ENCODE data around the gene RTTN. TPM values are rescaled to one million over a fixed set of nuclear protein-coding genes. Genes with fewer than 3 reads are reported as not detected.

RTTN gene
- polyA plus RNA-seq, 1 of the 3 experiments (the other 2 are of a cell fraction), result 4.7 TPM

DNA sequence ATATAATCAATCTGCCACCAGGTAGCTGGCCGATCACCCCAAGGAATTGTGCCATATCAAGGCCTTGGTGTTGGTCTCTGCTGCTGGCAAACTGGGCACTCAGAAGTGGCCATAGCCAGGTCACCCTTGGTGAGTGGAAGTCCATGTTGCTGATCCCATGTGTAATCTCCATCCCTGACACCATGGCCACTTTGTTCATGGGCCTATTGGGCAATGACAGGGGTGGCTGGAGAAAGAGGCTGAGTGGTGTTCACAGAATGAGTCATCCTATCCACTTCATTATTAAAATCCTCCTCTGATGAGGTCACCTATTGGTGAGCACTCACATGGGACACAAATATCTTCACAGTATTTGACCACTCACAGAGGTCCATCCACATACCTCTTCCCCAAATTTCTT lies 231.1 kb downstream of the RTTN start:
- Histone ChIP-seq H3K4me3 (ENCODE audit: low read depth in 2 of 2, low read length in 1 of 2) (no peak overlapping the region), H3K4me1 (ENCODE audit: control insufficient read depth in 1 of 2, insufficient read depth in 2 of 2, low read depth in 1 of 2, low read length in 1 of 2) (no peaks in the 10 kb centered on the region), H3K27me3 (ENCODE audit: insufficient read depth) (no peaks in the 10 kb centered on the region), H3K36me3 (replicated peaks in 1 of 2; ENCODE audit: control insufficient read depth in 1 of 2, insufficient read depth in 2 of 2, low read length in 1 of 2) (peaks cover 0 to 7% of the 10 kb centered on the region in 2 experiments), H3K9me3 (peaks cover 4% of the 10 kb centered on the region; the same call in 1 of the 2 replicates), H3F3A (replicated peaks; ENCODE audit: insufficient read depth) (no peaks in the 10 kb centered on the region), H3K4me2 (no peak overlapping the region), H3K27ac (ENCODE audit: low read depth in 2 of 2, low read length in 1 of 2) (no peak overlapping the region), H4K20me1 (ENCODE audit: insufficient read depth) (no peaks in the 10 kb centered on the region), H2AFZ (ENCODE audit: low read depth) (no peak overlapping the region), H3K9me2 (no peaks in the 10 kb centered on the region), H3K79me2 (ENCODE audit: insufficient read depth) (no peaks in the 10 kb centered on the region), H3K9ac (no peak overlapping the region)
- ChIA-PET POLR2A (no interaction called here), CTCF (no interaction called here)
- WGBS (ENCODE audit: low lambda C conversion rate), result no CpG with 5 or more reads among the region's 1 CpG
- DNase-seq, result no peak
- no peak for TF ChIP-seq FOXM1 (IDR thresholded peaks at IDR 0.05; ENCODE audit: low read depth)
- TF ChIP-seq REST (IDR thresholded peaks at IDR 0.05; ENCODE audit: low read depth, low read length), result no peak
- TF ChIP-seq MEF2A (IDR thresholded peaks at IDR 0.05; ENCODE audit: borderline replicate concordance, low read depth), result no peak
- no peak for TF ChIP-seq POLR2AphosphoS5 (IDR thresholded peaks at IDR 0.05; ENCODE audit: low read depth, low read length)
- no peak for TF ChIP-seq GATA2 (CRISPR knock-in tag; IDR thresholded peaks at IDR 0.05)
- TF ChIP-seq RFX5 (IDR thresholded peaks at IDR 0.05; ENCODE audit: low read length), result no peak
- TF ChIP-seq SIN3A (IDR thresholded peaks at IDR 0.05; ENCODE audit: borderline replicate concordance, low read depth, low read length), result no peak
- no peak for TF ChIP-seq CHD2 (IDR thresholded peaks at IDR 0.05; ENCODE audit: low read length, partially characterized antibody)
- no peak for TF ChIP-seq SMC3 (IDR thresholded peaks at IDR 0.05; ENCODE audit: low read depth, low read length)
- no peak for TF ChIP-seq ZBTB33 (IDR thresholded peaks at IDR 0.05; ENCODE audit: borderline replicate concordance, low read depth)
- TF ChIP-seq EZH2phosphoT487 (IDR thresholded peaks at IDR 0.05; ENCODE audit: borderline replicate concordance, low read depth), result no peak
- no peak; the same call in 1 of the 2 replicates for TF ChIP-seq FOSL2 (IDR thresholded peaks at IDR 0.05; ENCODE audit: borderline replicate concordance, low read depth)
- no peak for TF ChIP-seq MXI1 (IDR thresholded peaks at IDR 0.05; ENCODE audit: low read depth, low read length)
- TF ChIP-seq CTCF (IDR thresholded peaks at IDR 0.05), result no peak
- TF ChIP-seq MAX (IDR thresholded peaks at IDR 0.05; ENCODE audit: low read depth), result no peak
- no peak for TF ChIP-seq GABPA (IDR thresholded peaks at IDR 0.05; ENCODE audit: low read depth)
- no peak for TF ChIP-seq TEAD4 (IDR thresholded peaks at IDR 0.05; ENCODE audit: borderline replicate concordance, insufficient read depth)
- no peak for TF ChIP-seq RCOR1 (IDR thresholded peaks at IDR 0.05; ENCODE audit: low read length)

All from SK-N-SH (cell line).